Activated naive CD4-positive, alpha-beta T cell treated with anti-CD3 and anti-CD28 coated beads, Interleukin-2, amount 10 ng/mL, durations not matched to agents 7 days and 5 days (primary cell): ENCODE data around the gene DDX25.

Experiments
- CTCF ChIA-PET: fragments of 350-600 bp; sonication (Branson Sonifier 250); formaldehyde crosslinking; loops from one replicate; lab custom pipeline; 2021; ENCODE audit warnings: antibody characterized with exemption; lab: Charles Lee
- DNase-seq: peaks from one replicate; pipeline ENCODE4 v3.0.0-alpha.2; 2020
- H3K27ac Mint-ChIP-seq: one replicate; pipeline ENCODE4 v1.8.0; 2021; ENCODE audit warnings: mild to moderate bottlenecking, moderate library complexity, mixed read lengths
- H3K27me3 Mint-ChIP-seq: one replicate; pipeline ENCODE4 v1.8.0; 2021; ENCODE audit warnings: mild to moderate bottlenecking, mixed read lengths
- H3K36me3 Mint-ChIP-seq: one replicate; pipeline ENCODE4 v1.8.0; 2021; ENCODE audit warnings: mixed read lengths
- H3K4me1 Mint-ChIP-seq: one replicate; pipeline ENCODE4 v1.8.0; 2021; ENCODE audit warnings: mixed read lengths
- H3K4me3 Mint-ChIP-seq: one replicate; pipeline ENCODE4 v1.8.0; 2021; ENCODE audit warnings: mild to moderate bottlenecking, moderate library complexity, mixed read lengths
- H3K9me3 Mint-ChIP-seq: one replicate; pipeline ENCODE4 v1.8.0; 2021; ENCODE audit warnings: mixed read lengths

The DDX25 gene

DNA sequence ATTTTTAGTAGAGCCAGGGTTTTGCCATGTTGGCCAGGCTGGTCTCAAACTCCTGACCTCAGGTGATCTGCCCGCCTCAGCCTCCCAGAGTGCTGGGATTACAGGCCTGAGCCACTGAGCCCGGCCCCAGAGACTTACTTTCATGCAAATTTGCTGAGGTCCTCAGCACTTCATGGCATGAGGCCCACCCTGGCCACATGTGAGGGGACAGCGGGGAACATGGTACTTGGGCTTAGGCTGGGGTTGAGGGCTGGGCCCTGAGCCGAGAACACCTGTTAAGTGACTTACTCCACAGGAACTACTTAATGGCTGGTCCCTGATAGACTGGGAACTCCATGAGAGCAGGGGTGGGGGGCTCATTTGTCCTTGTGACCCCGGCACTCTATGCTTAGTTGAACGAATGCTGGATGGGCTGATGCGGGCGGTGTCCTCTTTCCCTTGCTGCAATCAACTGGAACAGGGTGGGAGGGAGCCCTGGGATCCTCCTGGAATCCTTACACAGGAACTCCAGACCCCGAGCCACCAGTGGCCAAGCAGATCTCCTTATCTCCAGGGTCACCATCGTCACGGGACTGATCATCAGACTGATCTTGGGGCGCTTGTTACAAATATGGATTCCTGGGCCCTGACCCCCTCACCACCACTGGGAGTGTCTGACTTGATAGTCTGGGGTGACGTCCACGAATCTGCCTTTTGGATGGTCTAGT is 42.6 kb downstream of the DDX25 start:
- Mint-ChIP-seq H3K9me3 (no peaks in the 10 kb centered on the region), H3K27ac (no peak overlapping the region), H3K36me3 (no peaks in the 10 kb centered on the region), H3K4me3 (no peak overlapping the region), H3K27me3 (peaks cover 16% of the 10 kb centered on the region), H3K4me1 (peaks cover 7% of the 10 kb centered on the region)
- CTCF ChIA-PET: no interaction called here
- no peak for DNase-seq

DNA sequence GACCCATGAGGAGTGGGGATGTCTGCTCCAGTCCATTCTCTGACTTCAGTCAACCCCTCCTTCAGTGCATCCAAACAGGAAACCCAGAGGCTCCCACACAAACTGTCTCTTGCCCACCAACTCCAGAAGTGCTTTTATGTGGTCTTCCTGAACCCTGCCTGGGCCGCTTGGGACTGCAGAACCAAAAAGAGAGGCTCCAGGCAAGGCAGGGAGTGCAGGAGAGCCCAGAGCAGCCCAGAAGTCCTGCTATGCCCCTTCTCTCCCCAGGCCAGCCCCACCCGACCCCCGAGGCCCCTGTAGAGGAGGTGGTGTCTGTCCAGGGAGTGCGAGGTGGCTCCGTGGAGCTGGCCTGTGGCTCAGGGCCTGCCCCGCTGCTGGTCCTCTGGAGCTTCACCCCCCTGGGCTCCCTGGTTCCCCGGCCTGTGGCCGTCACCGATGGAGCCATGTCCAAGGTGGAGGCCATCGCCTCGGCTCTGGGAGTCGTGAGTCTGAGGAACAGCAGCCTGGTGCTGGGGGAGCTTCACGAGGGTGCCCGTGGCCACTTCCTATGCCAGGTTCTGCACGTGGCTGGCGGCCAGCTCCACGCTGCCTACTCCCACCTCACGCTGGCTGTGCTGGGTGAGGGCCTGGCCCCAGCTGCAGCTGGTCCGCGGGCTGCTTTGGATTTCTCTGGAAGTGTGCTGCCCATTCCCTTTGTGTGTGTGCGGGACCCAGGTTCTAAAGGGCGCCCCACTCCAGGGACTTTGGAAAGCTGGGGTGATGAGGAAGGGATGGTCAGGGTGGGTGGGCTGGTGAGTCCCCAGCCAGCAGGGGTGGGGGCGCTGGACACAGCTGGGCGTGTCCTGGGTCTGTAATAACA is 43.3 kb downstream of the DDX25 start:
- Mint-ChIP-seq H3K4me3 (no peak overlapping the region), H3K9me3 (no peaks in the 10 kb centered on the region), H3K36me3 (no peaks in the 10 kb centered on the region), H3K27ac (no peak overlapping the region), H3K27me3 (peaks cover 13% of the 10 kb centered on the region), H3K4me1 (no peaks in the 10 kb centered on the region)
- no peak for DNase-seq
- CTCF ChIA-PET: no interaction called here

- CTCF ChIA-PET: interaction anchor here (1.4 kb wide), 1 partner anchor 10 kb away, joined by 3 read pairs; no protein-coding TSS in a partner anchor
- peaks cover 13% of the 10 kb centered on the region for H3K27me3 Mint-ChIP-seq
- H3K27ac Mint-ChIP-seq: no peak overlapping the region
- H3K9me3 Mint-ChIP-seq: no peaks in the 10 kb centered on the region
- no peak for DNase-seq
- no peaks in the 10 kb centered on the region for H3K36me3 Mint-ChIP-seq
- H3K4me1 Mint-ChIP-seq: no peaks in the 10 kb centered on the region
- no peak overlapping the region for H3K4me3 Mint-ChIP-seq
Observed at GRCh38 chr11:125948278-125949051, 44.2 kb downstream of the DDX25 start.

DNA sequence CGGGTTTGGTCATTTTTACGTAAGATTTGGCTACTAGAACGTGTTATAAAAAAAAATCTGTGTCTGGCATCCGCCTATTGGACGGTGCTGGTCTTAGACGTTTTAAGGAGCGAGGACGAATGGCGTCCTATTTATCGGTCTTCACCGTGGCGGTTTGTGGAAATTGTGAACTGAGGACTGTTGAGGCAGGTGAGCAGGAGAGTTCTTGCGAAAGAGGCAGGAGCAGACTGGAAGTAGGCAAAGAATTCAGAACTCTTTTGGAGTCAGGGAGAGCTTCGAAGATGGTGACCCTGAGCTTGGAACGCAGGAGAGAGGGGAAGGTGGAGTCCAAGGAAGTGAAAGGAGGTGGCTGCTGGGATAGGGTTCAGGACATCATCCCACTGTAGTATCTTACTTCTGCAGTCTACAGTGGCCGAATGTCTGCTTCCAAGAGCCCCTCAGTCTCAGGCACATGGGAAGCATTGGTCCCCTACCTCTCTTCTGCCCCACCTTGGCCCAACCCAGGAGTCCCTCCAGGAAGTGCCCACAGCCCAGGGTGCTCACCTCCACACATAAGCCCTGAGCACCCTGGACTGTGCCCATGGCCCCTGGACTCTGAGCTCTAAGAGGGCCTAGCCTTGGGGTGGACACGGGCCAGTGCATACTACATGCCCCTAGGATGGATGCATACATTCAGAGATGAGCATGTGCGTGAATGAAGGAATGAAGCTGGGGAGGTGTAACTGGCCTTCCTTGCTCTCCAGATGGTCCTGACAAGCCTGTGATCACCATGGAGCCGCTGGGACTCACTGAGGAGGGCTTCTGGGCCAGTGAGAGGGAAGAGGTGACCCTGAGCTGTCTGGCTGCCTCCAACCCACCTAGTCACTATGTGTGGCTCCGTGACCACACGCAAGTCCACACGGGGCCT is 45.2 kb downstream of the DDX25 start:
- Mint-ChIP-seq H3K9me3 (no peaks in the 10 kb centered on the region), H3K4me3 (no peak overlapping the region), H3K4me1 (no peaks in the 10 kb centered on the region), H3K27me3 (peaks cover 16% of the 10 kb centered on the region), H3K36me3 (no peaks in the 10 kb centered on the region), H3K27ac (no peak overlapping the region)
- DNase-seq: no peak
- CTCF ChIA-PET: interaction anchor here (1.4 kb wide), 1 partner anchor 11 kb away, joined by 3 read pairs; no protein-coding TSS in a partner anchor

GRCh38 chr11:125950178-125950490 is 45.8 kb downstream of the DDX25 start:
- H3K9me3 Mint-ChIP-seq: no peaks in the 10 kb centered on the region
- H3K4me3 Mint-ChIP-seq: no peak overlapping the region
- DNase-seq: no peak
- CTCF ChIA-PET: interaction anchor here (0.6 kb wide), 1 partner anchor 248 kb away, joined by 3 read pairs; no protein-coding TSS in a partner anchor
- H3K36me3 Mint-ChIP-seq: no peaks in the 10 kb centered on the region
- H3K4me1 Mint-ChIP-seq: no peaks in the 10 kb centered on the region
- H3K27ac Mint-ChIP-seq: no peak overlapping the region
- peaks cover 13% of the 10 kb centered on the region for H3K27me3 Mint-ChIP-seq

GRCh38 chr11:125950696-125951651 is 46.7 kb downstream of the DDX25 start:
- Mint-ChIP-seq H3K4me1 (no peaks in the 10 kb centered on the region), H3K27ac (no peak overlapping the region), H3K9me3 (no peaks in the 10 kb centered on the region), H3K27me3 (peaks cover 13% of the 10 kb centered on the region), H3K36me3 (no peaks in the 10 kb centered on the region), H3K4me3 (no peak overlapping the region)
- CTCF ChIA-PET: interaction anchor here (0.6 to 2.3 kb wide), 2 partner anchors 10 to 249 kb away, joined by 3 to 5 read pairs; no protein-coding TSS in a partner anchor
- DNase-seq: no peak

DNA sequence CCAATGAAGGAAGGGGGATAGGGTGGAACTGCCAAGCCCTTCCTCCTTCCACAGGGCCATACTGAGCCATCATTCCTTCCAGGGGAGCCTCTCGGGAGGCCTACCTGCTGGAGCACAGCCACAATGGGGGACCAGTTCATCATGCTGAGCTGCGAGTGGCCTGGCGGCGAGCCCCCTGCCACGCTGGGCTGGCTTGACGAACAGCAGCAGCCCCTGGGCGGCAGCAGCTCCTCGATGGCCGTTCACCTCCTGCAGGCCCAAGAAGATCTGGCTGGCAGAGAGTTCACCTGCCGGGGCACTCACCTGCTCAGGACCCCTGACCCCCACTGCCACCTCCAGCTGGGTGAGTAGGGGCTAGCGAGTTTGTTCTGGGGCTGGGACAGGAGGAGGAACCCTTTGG is 47.4 kb downstream of the DDX25 start:
- CTCF ChIA-PET: interaction anchor here (2.3 kb wide), 1 partner anchor 10 kb away, joined by 5 read pairs; no protein-coding TSS in a partner anchor
- Mint-ChIP-seq H3K27me3 (peaks cover 13% of the 10 kb centered on the region), H3K9me3 (no peaks in the 10 kb centered on the region), H3K27ac (no peak overlapping the region), H3K36me3 (no peaks in the 10 kb centered on the region), H3K4me3 (no peak overlapping the region), H3K4me1 (no peaks in the 10 kb centered on the region)
- DNase-seq: no peak

- Mint-ChIP-seq H3K36me3 (no peaks in the 10 kb centered on the region), H3K27me3 (peaks cover 13% of the 10 kb centered on the region), H3K4me1 (peaks cover under 1% of the 10 kb centered on the region), H3K9me3 (no peaks in the 10 kb centered on the region), H3K4me3 (no peak overlapping the region), H3K27ac (no peak overlapping the region)
- no peak for DNase-seq
- CTCF ChIA-PET: interaction anchor here (2.3 kb wide), 1 partner anchor 11 kb away, joined by 5 read pairs; no protein-coding TSS in a partner anchor
Observed at GRCh38 chr11:125952559-125952958, 48.3 kb downstream of the DDX25 start.

GRCh38 chr11:125952973-125953372 is 48.7 kb downstream of the DDX25 start:
- no peaks in the 10 kb centered on the region for H3K36me3 Mint-ChIP-seq
- peaks cover 5% of the 10 kb centered on the region for H3K4me1 Mint-ChIP-seq
- peaks cover 13% of the 10 kb centered on the region for H3K27me3 Mint-ChIP-seq
- CTCF ChIA-PET: interaction anchor here (0.7 to 2.3 kb wide), 2 partner anchors 10 to 12 kb away, joined by 3 to 5 read pairs; no protein-coding TSS in a partner anchor
- no peaks in the 10 kb centered on the region for H3K9me3 Mint-ChIP-seq
- no peak overlapping the region for H3K4me3 Mint-ChIP-seq
- H3K27ac Mint-ChIP-seq: no peak overlapping the region
- no peak for DNase-seq

- H3K4me1 Mint-ChIP-seq: peaks cover 5% of the 10 kb centered on the region
- H3K4me3 Mint-ChIP-seq: no peak overlapping the region
- DNase-seq: no peak
- H3K36me3 Mint-ChIP-seq: no peaks in the 10 kb centered on the region
- H3K27ac Mint-ChIP-seq: no peak overlapping the region
- CTCF ChIA-PET: interaction anchor here (0.7 kb wide), 1 partner anchor 10 kb away, joined by 3 read pairs; no protein-coding TSS in a partner anchor
- H3K9me3 Mint-ChIP-seq: no peaks in the 10 kb centered on the region
- H3K27me3 Mint-ChIP-seq: peaks cover 13% of the 10 kb centered on the region
Observed at GRCh38 chr11:125953401-125953935, 49.2 kb downstream of the DDX25 start.

- H3K36me3 Mint-ChIP-seq: no peaks in the 10 kb centered on the region
- CTCF ChIA-PET: no interaction called here
- H3K27ac Mint-ChIP-seq: no peak overlapping the region
Observed at GRCh38 chr11:125954123-125954944, 50.0 kb downstream of the DDX25 start.

More at GRCh38 chr11:125954123-125954944, 50.0 kb downstream of the DDX25 start:
- H3K27me3 Mint-ChIP-seq: peaks cover 13% of the 10 kb centered on the region
- H3K4me3 Mint-ChIP-seq: no peak overlapping the region
- no peak for DNase-seq
- no peaks in the 10 kb centered on the region for H3K9me3 Mint-ChIP-seq
- peaks cover 5% of the 10 kb centered on the region for H3K4me1 Mint-ChIP-seq
